Measurements from ENCODE around the gene JAK1.

DNA sequence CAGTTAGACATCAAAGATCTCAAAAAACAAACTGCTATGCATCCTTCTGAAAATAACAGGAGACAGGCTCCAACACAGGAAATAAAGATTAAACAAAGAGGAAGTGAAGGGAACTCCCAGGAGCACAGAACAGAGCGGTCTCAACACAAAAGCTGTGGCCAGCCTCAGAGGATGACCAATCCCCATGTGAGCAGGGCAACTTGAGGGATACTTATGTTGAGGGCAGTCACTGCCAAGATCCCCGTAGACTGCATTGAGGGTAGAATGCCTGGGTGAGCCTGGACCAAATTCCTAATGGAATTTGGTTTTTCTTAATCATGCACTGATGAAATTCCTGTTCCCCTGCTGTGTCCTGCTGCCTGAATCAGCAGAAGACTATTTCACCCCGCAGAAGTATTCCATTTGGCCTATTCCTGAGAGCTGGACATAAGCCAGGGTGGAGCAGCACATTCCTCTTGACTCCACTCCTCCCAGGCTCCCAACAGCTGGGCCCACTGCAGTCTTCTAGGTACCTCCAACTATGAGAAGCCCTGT, 49.0 kb downstream of the JAK1 start:
- no peak for TF ChIP-seq POLR2A (IDR thresholded peaks at IDR 0.05; ENCODE audit: low read depth, low read length)
- TF ChIP-seq, protein P1, sequence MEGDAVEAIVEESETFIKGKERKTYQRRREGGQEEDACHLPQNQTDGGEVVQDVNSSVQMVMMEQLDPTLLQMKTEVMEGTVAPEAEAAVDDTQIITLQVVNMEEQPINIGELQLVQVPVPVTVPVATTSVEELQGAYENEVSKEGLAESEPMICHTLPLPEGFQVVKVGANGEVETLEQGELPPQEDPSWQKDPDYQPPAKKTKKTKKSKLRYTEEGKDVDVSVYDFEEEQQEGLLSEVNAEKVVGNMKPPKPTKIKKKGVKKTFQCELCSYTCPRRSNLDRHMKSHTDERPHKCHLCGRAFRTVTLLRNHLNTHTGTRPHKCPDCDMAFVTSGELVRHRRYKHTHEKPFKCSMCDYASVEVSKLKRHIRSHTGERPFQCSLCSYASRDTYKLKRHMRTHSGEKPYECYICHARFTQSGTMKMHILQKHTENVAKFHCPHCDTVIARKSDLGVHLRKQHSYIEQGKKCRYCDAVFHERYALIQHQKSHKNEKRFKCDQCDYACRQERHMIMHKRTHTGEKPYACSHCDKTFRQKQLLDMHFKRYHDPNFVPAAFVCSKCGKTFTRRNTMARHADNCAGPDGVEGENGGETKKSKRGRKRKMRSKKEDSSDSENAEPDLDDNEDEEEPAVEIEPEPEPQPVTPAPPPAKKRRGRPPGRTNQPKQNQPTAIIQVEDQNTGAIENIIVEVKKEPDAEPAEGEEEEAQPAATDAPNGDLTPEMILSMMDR (IDR thresholded peaks at IDR 0.05; ENCODE audit: extremely low read depth in 1 of 2, insufficient read depth in 1 of 2, low read depth in 1 of 2, low read length in 2 of 2): no peak
- no peak for TF ChIP-seq EZH2 (IDR thresholded peaks at IDR 0.05; ENCODE audit: borderline replicate concordance, low read depth, low read length, severe bottlenecking)
- no peak for TF ChIP-seq MYC (IDR thresholded peaks at IDR 0.05; ENCODE audit: low read depth, low read length)
- TF ChIP-seq JUN (IDR thresholded peaks at IDR 0.05; ENCODE audit: borderline replicate concordance, insufficient read depth, insufficient read length, low read depth): peak; percentile 49
- TF ChIP-seq FOS (IDR thresholded peaks at IDR 0.05; ENCODE audit: borderline replicate concordance, insufficient read depth, low read length): peak; percentile 32
- TF ChIP-seq, protein P2, sequence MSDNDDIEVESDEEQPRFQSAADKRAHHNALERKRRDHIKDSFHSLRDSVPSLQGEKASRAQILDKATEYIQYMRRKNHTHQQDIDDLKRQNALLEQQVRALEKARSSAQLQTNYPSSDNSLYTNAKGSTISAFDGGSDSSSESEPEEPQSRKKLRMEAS (IDR thresholded peaks at IDR 0.05; ENCODE audit: insufficient read depth, insufficient read length): no peak
- peak; percentile 75 for TF ChIP-seq POLR2AphosphoS5 (IDR thresholded peaks at IDR 0.05; ENCODE audit: insufficient read depth, low read depth, low read length)
- peak; percentile 6 for TF ChIP-seq GATA2 (IDR thresholded peaks at IDR 0.05; ENCODE audit: insufficient read depth, insufficient read length, low read depth, low read length)

Data from endothelial cell of umbilical vein (primary cell).